GM10266 (cell line): ENCODE results near the gene CCDC61.

ENCODE experiments used
- DNase-seq: peaks from one replicate; pipeline ENCODE4 v3.0.0; 2012; ENCODE audit errors: extremely low spot score
- CTCF ChIP-seq: IDR thresholded peaks from 2 replicates; pipeline ENCODE4 v1.5.1; 2012; ENCODE audit warnings: mild to moderate bottlenecking, low read depth; ENCODE audit not compliant: control insufficient read depth, insufficient read depth; ENCODE audit errors: missing control alignments

Gene CCDC61

GRCh38 chr19:45994998-45995714, at the start of gene CCDC61:
TSS of gene CCDC61 (plus strand) at chr19:45995467. CDS start at chr19:46003019, 7,552 bp downstream.
- DNase-seq = peak; percentile 97
- TF ChIP-seq CTCF = no peak

- DNase-seq = no peak
- TF ChIP-seq CTCF = no peak
Observed at GRCh38 chr19:45947926-45948325, 47.3 kb upstream of the CCDC61 start.

- DNase-seq = no peak
Observed at GRCh38 chr19:45952341-45952685, 43.0 kb upstream of the CCDC61 start.

GRCh38 chr19:45952686-45953505, 42.4 kb upstream of the CCDC61 start:
- DNase-seq = peak; percentile 70
- no peak for TF ChIP-seq CTCF

More at GRCh38 chr19:45952341-45952685, 43.0 kb upstream of the CCDC61 start:
- TF ChIP-seq CTCF = no peak

- no peak for TF ChIP-seq CTCF
- no peak for DNase-seq
Observed at GRCh38 chr19:45953676-45954075, 41.6 kb upstream of the CCDC61 start.

GRCh38 chr19:45954156-45954555, 41.1 kb upstream of the CCDC61 start:
- no peak for TF ChIP-seq CTCF
- no peak for DNase-seq

- no peak for TF ChIP-seq CTCF
- no peak for DNase-seq
Observed at GRCh38 chr19:45955905-45956608, 39.2 kb upstream of the CCDC61 start.
